BJ (cell line): ENCODE measurements around the gene AFF1. TPM values are rescaled to one million over a fixed set of nuclear protein-coding genes. Genes with fewer than 3 reads are reported as not detected.

ENCODE experiments used
- CTCF ChIA-PET: fragments of 350-600 bp; formaldehyde crosslinking; extraction: SDS; loops from one replicate; lab custom pipeline; 2021; ENCODE audit warnings: antibody characterized with exemption, inconsistent platforms; lab: Yijun Ruan, JAX
- POLR2A ChIA-PET: fragments of 300-600 bp; sonication (Branson Sonifier 250); formaldehyde crosslinking; extraction: SDS; loops from one replicate; lab custom pipeline; 2021; ENCODE audit warnings: antibody characterized with exemption; lab: Charles Lee
- DNase-seq: peaks from one replicate; pipeline ENCODE4 v3.0.0-alpha.2; 2011; ENCODE audit warnings: low read depth
- H3K27me3 ChIP-seq: 2 replicates; pipeline ENCODE4 v1.6.0; 2011; ENCODE audit warnings: low read length; ENCODE audit not compliant: control insufficient read depth, insufficient read depth
- H3K36me3 ChIP-seq: 2 replicates; pipeline ENCODE4 v1.5.1; 2011; ENCODE audit warnings: low read length; ENCODE audit not compliant: control insufficient read depth, insufficient read depth
- H3K4me3 ChIP-seq: 2 replicates; pipeline ENCODE4 v1.5.1; 2011; ENCODE audit warnings: low read depth, mild to moderate bottlenecking, control low read depth, low read length
- CTCF ChIP-seq: IDR thresholded peaks from 2 replicates; pipeline ENCODE4 v1.5.1; 2011; ENCODE audit warnings: low read depth, mild to moderate bottlenecking, control low read depth, inconsistent platforms, low read length, moderate library complexity; ENCODE audit not compliant: insufficient read depth
- polyA plus RNA-seq: library from polyadenylated mRNA; depleted of rRNA; stranded (reverse); fragments of >200 nt; gene quantifications from 2 replicates; pipeline ENCODE4 v1.2.3, GENCODE V29; 2011

Gene AFF1
- polyA plus RNA-seq, 1 experiment = 11.0 TPM

DNA sequence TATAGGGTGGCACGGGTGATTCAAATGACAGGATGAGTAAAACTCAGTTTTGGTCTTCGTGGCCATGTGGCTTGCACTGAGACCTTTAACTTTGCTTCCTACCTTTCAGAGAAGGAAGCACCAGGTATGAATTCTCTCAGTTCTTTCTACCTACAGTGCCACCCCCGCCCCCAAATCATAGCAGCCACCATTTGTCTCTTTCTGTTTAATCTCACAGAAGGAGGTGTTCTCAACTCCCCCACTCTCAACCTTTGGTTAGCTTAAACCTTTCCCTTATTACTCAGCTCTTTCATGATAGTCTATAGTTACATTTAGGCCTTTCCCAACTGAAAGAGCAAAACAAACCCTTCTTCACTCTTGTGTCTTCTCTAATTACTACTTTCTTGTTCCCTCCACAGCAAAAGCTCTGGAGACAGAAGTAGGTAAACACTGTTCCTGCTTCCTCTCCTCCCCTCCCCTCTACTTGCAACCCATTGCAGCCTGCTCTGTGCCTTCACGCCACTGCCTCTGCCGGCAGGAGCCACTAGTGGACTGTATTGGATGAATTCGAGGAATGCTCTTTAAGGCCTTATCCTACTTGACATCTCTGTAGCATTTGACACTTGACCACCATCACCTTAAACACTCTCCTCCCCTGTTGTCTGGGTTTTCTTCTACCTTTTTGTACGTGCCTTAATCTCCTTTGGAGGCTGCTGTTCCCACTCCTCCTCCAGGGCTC, 123.7 kb downstream of the AFF1 start:
- TF ChIP-seq CTCF = no peak

GRCh38 chr4:87060957-87061356, 126.1 kb downstream of the AFF1 start:
- Histone ChIP-seq H3K27me3 (no peaks in the 10 kb centered on the region), H3K36me3 (no peaks in the 10 kb centered on the region), H3K4me3 (no peak overlapping the region)
- ChIA-PET POLR2A (no interaction called here), CTCF (no interaction called here)
- DNase-seq = peak; percentile 45
- TF ChIP-seq CTCF = no peak

More for the DNA sequence above, 123.7 kb downstream of the AFF1 start:
- H3K27me3 ChIP-seq = no peaks in the 10 kb centered on the region
- H3K36me3 ChIP-seq = no peaks in the 10 kb centered on the region
- no peak overlapping the region for H3K4me3 ChIP-seq
- POLR2A ChIA-PET = no interaction called here
- DNase-seq = no peak
- CTCF ChIA-PET = interaction anchor here (1.4 to 1.5 kb wide), 2 partner anchors 15 to 35 kb away, joined by 5 to 7 read pairs; no protein-coding TSS in a partner anchor

- no peak for DNase-seq
- ChIA-PET CTCF (interaction anchor here (0.6 kb wide), 1 partner anchor 86 kb away, joined by 3 read pairs; no protein-coding TSS in a partner anchor), POLR2A (no interaction called here)
- H3K27me3 ChIP-seq = no peaks in the 10 kb centered on the region
- H3K4me3 ChIP-seq = no peak overlapping the region
- no peak for TF ChIP-seq CTCF
- no peaks in the 10 kb centered on the region for H3K36me3 ChIP-seq
These were observed 130.2 kb downstream of the AFF1 start for GRCh38 chr4:87065021-87065420.

DNA sequence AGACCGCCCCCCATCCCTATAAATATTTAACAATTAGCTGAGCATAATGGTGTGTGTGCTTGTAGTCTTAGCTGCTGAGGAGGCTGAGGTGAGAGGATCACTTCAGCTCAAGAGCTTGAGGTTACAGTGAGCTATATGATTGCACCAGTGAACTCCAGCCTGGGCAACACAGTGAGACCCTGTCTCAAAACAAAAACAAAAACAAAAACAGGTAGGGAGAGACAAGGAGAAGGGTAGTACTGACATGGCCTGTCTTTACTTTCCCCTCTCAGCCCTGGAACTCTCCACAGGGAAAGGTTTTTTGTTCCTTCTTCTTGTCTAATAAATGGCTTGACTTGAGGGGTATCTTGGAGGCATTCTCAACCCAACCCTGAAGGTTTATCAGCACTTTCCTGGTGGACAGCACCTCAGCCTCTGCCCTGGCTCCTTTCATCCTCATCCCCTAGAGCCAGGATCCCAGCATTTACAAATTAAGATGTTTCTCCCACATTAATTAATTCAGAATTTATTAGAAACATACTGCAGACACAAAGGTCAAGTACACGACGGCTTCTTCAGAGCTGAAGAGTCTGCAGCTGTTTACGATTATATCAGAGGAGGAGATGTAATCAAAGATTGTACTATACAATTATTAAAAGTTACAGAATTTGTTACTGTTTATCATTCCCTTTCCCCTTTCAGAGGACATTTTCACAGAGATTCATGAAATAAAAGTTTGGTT, 131.8 kb downstream of the AFF1 start:
- POLR2A ChIA-PET = no interaction called here
- no peak for DNase-seq
- no peak for TF ChIP-seq CTCF

DNA sequence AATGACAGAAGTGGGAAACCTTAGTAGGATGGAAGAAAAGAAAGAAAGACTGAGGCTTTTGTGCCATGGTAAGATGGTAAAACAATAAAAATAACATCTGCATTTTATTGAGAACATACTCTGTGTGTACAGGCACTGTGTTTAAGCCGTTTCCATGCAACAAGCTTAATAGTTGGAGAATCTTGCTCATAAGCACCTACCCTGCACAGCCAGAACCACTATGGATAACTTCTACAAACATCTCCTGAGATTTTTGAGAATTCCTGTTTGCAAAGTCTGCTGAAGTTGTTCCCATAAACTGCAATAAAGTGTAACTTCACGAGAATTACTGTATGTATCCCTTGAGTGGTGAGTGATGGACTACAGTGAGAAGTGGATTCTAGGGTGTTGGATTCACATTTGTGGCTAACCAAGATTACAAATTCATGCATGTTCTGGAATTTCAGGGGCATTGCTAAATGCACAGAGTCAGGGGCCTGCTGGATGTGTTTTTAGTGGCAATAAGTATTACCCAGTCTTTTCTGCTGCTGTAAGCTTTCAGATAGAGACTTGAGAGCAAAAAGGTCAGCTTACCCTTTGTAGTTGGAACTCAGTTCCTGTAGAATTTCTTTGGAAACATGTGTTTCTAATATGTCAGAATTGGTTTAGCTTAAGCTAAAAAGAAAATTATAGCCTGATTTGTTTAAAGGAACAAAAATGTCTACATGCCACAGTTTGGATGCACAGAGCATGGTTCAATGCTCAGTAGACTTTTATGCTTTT, 132.5 kb downstream of the AFF1 start:
- no peak for TF ChIP-seq CTCF
- no peaks in the 10 kb centered on the region for H3K36me3 ChIP-seq
- H3K4me3 ChIP-seq = no peak overlapping the region
- H3K27me3 ChIP-seq = no peaks in the 10 kb centered on the region
- ChIA-PET CTCF (interaction anchor here (1.3 to 1.6 kb wide), 2 partner anchors 11 to 13 kb away, joined by 3 read pairs; no protein-coding TSS in a partner anchor), POLR2A (no interaction called here)
- no peak for DNase-seq

More for the DNA sequence above, 131.8 kb downstream of the AFF1 start:
- CTCF ChIA-PET = interaction anchor here (0.7 to 1.3 kb wide), 2 partner anchors 10 to 132 kb away, joined by 3 read pairs; partner anchors contain the start of gene AFF1
- Histone ChIP-seq H3K4me3 (no peak overlapping the region), H3K27me3 (no peaks in the 10 kb centered on the region), H3K36me3 (no peaks in the 10 kb centered on the region)
